ENCODE results near the gene GUCY1A2.

- TF ChIP-seq, protein P1, sequence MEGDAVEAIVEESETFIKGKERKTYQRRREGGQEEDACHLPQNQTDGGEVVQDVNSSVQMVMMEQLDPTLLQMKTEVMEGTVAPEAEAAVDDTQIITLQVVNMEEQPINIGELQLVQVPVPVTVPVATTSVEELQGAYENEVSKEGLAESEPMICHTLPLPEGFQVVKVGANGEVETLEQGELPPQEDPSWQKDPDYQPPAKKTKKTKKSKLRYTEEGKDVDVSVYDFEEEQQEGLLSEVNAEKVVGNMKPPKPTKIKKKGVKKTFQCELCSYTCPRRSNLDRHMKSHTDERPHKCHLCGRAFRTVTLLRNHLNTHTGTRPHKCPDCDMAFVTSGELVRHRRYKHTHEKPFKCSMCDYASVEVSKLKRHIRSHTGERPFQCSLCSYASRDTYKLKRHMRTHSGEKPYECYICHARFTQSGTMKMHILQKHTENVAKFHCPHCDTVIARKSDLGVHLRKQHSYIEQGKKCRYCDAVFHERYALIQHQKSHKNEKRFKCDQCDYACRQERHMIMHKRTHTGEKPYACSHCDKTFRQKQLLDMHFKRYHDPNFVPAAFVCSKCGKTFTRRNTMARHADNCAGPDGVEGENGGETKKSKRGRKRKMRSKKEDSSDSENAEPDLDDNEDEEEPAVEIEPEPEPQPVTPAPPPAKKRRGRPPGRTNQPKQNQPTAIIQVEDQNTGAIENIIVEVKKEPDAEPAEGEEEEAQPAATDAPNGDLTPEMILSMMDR (IDR thresholded peaks at IDR 0.05), result no peak
- no peak for TF ChIP-seq POLR2A (IDR thresholded peaks at IDR 0.05)
Observed at GRCh38 chr11:106996691-106997090, 21.6 kb downstream of the GUCY1A2 start.
